Caki2 (cell line): ENCODE measurements around the gene NUP214. TPM values are rescaled to one million over a fixed set of nuclear protein-coding genes. Genes with fewer than 3 reads are reported as not detected.
"Not testable (repeated sequence)": the region's sequence is repeated elsewhere in the genome, so short reads cannot be mapped to it uniquely, and the experiment has no call there.

ENCODE experiments used
- DNase-seq: peaks from one replicate; pipeline ENCODE4 v3.0.0-alpha.2; 2015; ENCODE audit warnings: low read depth
- in situ Hi-C: cut with HindIII; loops from 2 replicates; pipeline ENCODE4 v1.10.0; 2016; ENCODE audit warnings: low sequenced_read_pairs, low pct_unique_long_range_greater_than_20kb, mixed read lengths
- total RNA-seq: library from RNA; depleted of rRNA; stranded (reverse); fragments of >200 nt; shearing (Covaris generic); gene quantifications from 2 replicates; pipeline ENCODE4 v1.2.3, GENCODE V29; 2014; ENCODE audit warnings: low replicate concordance

Gene NUP214
- total RNA-seq, 1 experiment from 2014 or later = 5.2 TPM

DNA sequence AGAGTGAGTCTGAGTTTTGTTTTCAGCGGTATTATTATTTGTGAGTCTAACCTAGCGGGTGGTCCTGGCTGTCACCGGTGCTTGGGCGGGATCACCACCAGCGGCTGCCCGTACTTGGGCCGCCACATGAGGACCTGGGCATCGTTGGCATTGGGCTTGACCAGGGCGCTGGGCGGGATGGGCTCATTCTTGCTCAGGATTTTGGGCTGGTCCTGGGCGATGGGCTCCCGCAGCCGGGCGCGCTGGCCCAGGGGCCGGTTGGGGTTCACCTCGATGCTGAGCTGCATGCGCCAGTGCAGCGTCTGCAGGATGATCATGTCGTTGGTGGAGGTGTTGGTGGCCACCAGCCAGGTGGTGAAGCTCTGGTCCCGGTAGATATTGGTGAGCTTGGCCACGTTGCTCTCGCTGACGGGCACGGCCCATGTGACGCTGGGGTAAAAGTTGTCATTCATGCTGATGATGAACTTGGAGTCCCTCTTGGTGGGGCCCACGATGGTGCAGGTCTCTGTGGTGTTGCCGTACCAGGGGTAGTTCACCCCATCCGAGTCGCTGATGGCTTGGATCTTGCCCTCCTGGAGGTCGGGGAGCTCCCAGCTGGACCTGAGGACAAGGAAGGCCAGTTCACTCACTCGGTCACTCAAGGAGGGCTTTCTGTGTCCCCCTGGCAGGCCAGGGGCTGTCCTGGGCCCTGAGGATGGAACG is 135.5 kb downstream of the NUP214 start:
- in situ Hi-C loops = no loop called here
- no peak for DNase-seq

GRCh38 chr9:131262327-131263032 is 137.1 kb downstream of the NUP214 start:
- in situ Hi-C loops = no loop called here

DNA sequence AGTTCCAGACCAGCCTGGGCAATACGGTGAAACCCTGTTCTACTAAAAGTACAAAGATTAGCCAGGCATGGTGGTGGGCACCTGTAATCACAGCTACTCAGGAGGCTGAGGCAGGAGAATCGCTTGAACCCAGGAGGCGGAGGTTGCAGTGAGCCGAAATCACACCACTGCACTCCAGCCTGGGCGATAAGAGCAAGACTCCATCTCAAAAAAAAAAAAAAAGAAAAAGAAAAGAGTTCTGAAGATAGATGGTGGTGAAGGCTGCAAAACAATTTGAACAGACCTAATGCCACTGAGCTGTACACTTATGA is 137.6 kb downstream of the NUP214 start:
- DNase-seq, in situ Hi-C loops: not testable (repeated sequence)

More at GRCh38 chr9:131262327-131263032, 137.1 kb downstream of the NUP214 start:
- no peak for DNase-seq

GRCh38 chr9:131263701-131264100 is 138.3 kb downstream of the NUP214 start:
- in situ Hi-C loops = no loop called here
- DNase-seq = no peak

DNA sequence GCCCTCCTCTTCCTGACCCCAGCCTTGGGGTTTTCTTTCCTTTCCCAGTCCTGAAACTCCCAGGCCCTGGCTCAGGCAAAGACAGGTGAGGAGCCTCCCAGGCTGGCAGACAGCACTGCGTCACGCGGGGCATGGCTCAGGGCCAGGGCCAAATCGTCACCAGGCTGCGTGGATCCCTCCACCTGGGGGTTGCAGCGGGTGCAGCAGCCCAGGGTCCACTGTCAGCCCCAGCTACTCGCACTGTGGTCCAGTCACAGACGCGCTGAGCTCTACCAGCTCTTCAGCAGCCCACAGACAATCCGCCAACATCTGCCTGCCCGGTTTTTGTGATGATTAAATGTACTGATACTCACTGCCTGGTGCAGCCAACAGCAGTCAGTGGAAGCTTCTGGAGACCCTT is 138.8 kb downstream of the NUP214 start:
- DNase-seq = no peak
- in situ Hi-C loops = no loop called here

DNA sequence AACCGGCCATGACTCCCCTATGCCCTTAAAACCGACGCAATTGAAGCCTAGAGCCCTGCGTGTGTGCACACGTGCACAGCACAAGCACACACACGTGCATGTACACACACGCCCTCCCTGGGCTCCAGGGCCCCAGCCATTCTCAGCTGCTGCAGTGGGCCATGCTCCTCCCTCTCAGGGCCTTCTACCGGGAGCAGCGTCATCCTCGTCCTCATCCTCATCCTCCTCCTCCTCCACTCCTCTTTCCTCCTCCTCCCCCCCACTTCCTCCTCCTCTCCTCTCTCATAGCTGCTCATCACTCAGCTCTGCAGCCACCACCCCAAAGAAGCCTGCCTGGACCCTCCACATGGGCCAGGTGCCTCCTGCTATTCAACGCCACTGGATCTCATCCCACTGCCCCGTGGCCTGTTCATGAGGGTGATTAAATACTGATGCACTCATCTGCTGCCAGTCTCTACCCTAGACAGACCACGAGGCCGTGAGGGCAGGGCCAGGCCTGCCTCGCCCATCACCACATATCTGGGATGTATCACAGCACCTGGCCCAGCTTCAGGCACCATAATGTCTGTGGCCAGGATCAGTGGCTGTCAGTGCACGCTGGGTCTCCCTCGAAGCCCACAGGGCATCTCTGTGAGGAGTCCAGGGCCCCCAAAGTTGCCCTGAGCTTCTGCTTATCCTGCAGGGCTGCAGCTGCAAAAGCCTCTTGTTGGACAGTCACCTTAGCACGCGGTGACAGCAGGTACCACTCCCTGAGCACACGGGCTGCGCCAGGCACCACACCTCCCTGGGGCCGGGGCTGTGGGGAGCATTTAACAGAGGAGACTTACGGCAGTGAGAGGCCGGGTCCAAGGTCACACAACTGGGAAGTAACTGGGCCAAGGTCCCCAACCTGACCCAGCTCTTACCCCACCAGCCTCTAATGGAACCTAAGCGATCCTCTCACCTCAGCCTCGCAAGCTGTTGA is 141.2 kb downstream of the NUP214 start:
- DNase-seq = no peak
- in situ Hi-C loops = no loop called here

GRCh38 chr9:131270171-131271015 is 145.0 kb downstream of the NUP214 start:
- in situ Hi-C loops = no loop called here
- DNase-seq = no peak

- in situ Hi-C loops, DNase-seq: not testable (repeated sequence)
Measured at GRCh38 chr9:131271016-131271273, 145.6 kb downstream of the NUP214 start.

- in situ Hi-C loops = no loop called here
Measured at GRCh38 chr9:131271506-131271931, 146.1 kb downstream of the NUP214 start.

GRCh38 chr9:131272212-131272611 is 146.8 kb downstream of the NUP214 start:
- DNase-seq = no peak
- in situ Hi-C loops = no loop called here

More at GRCh38 chr9:131271506-131271931, 146.1 kb downstream of the NUP214 start:
- no peak for DNase-seq

DNA sequence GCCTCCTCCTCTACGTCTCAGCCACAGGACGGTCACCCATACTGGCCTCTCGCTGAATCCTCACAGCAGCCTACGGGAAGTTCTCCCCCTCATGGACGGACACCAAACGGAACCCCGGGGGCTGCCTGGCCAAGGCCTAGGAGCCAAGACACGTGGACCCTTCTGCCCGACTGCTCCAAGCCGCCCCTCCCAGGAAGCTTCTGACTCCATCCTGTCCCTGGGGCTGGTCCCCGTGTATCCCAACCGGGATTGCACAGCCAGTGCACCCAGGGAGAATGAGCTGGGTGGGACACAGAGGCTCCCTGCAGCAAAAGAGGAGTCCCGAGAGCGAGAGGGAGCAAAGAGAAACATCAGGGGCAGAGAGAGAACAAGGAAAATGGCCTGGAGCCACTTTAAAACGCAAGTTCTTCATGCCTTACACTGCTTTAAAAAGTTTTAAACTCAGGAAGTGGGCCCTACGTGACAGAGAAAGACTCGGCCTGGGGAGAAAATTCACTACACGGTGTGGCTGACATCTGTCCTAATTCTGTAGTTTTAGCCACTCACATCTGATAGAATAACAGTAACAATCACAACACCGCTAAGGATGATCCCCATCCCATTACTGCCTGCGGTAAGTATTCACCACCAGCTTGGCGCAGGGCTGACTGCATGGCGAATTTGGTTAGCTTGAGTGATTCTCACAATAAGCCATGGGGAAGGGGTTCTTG is 147.9 kb downstream of the NUP214 start:
- in situ Hi-C loops = no loop called here
- no peak for DNase-seq

DNA sequence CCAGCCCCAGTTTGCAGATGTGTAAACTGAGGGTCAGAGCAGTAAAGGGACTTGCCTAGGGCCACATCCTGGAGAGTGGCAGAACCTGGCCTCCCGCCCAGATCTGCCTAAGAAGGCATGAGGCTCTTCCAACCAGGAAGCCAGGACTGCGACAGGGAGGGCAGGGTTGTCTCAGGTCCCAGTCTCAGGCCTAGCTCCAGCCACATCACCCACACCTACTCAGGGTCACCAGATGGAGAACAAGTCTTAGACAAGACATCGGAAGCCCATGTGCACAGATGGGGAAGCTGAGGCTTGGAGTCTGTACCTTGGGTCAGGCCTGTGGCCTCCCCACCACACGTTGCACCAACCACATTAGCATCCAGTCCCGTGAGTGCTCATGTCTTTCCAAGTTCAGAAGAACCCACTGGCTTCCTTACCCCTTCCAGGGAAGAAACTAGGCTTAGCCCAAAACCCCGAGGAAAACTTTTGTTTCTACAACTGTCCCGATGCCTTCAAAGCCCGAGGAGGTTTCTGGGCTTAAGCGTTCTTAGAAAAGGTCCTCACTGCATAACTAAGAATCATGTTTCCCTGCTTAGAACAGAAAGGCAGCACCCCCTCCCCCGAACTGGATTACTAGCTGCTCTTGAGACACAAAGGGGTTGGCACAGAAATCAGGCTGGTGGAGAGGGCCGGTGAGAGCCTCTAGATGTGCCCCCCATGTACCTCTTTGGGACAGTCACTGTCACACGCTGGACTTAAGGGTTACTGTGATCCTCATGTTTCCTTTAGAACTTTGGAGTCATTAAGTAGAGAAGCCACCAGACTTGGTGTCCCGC is 148.7 kb downstream of the NUP214 start:
- in situ Hi-C loops = no loop called here
- no peak for DNase-seq

DNA sequence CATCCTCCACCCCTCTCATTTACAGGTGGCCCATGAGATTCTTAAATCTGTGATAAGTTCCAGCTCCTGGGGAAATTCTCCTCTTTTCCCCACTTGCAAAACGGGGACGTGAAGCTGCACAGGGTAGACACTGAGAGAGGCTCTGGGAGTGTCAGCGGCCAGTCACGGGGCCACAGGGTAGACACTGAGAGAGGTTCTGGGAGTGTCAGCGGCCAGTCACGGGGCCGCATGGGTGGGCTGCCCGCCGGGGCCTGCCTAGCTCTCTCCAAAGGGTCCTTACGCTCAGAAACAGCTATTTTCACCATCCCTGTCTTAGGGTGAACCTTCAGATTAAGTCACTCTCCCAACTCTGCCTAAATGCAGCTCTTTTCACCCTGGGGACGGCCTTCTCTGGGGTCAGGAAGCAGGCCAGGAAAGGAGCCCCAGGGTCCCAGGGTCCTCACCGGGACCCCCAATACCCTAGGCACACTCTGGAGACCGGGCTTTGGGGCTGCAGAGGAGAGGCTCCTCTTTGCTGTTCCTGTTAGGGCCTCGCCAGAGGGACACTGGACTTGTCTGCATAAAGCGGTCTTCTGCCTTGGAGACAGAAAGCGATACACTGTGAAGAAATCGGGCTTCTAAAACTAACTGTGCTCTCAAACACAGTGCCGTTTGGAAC is 149.4 kb downstream of the NUP214 start:
- in situ Hi-C loops = no loop called here

DNA sequence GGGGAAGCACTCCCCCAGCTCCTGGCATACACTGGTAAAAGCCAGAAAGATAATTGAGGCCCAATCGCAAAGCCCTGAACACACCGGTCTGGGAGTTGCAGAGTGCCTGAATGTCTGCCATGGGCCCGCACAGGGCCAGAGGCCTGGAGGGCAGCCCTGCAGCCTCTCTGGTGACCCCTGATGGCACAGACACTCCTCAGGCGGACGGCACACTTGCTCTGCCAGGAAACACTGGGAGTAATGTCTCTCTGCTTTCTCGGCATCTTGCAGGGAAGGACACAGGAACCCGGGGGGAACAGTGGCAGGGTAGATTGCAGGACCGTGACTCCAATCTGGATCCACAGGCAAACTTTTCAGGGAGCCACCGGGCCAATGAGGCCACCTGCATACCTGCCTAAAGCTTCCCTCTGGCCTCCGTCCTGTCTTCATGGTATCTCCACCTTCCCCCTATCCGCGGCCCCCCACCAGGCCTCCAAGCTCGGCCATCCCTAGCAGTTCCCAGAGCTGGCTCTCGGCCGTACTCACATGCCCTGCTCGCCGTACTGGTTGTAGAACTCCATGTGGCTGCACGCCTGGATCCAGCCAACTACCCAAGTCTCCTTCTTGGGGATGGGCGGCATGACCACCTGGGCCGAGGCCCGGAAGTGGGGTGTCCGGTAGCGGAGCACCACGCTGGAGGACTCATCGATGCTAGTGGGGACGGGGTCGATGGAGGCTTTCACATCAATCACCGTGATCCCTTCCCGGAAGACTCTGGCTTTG is 150.1 kb downstream of the NUP214 start:
- DNase-seq = no peak
- in situ Hi-C loops = no loop called here

More for the DNA sequence above, 149.4 kb downstream of the NUP214 start:
- no peak for DNase-seq

GRCh38 chr9:131276094-131276888 is 150.9 kb downstream of the NUP214 start, which contains the start of gene FAM78A:
Gene FAM78A (minus strand): TSS chr9:131276510. CDS start chr9:131276179, 331 bp downstream.
- no peak for DNase-seq
- in situ Hi-C loops = no loop called here
